Left ventricle myocardium inferior (tissue), 1 donor: ENCODE results near the gene YY1. TPM values are rescaled to one million over a fixed set of nuclear protein-coding genes. Genes with fewer than 3 reads are reported as not detected.

Experiments used
- DNase-seq: peaks from one replicate; pipeline ENCODE4 v3.0.0-alpha.2; 2020
- H3K27ac ChIP-seq: fragments of 200-600 bp; replicated peaks from 2 replicates; pipeline ENCODE4 v1.8.0; 2021
- H3K27me3 ChIP-seq: fragments of 200-600 bp; 2 replicates; pipeline ENCODE4 v1.8.0; 2021; ENCODE audit warnings: low read depth
- H3K36me3 ChIP-seq: fragments of 200-600 bp; 2 replicates; pipeline ENCODE4 v1.8.0; 2021
- H3K4me1 ChIP-seq: fragments of 200-600 bp; 2 replicates; pipeline ENCODE4 v1.8.0; 2021
- H3K4me3 ChIP-seq: fragments of 200-600 bp; 2 replicates; pipeline ENCODE4 v1.8.0; 2021; ENCODE audit warnings: mild to moderate bottlenecking, moderate library complexity
- H3K9me3 ChIP-seq: fragments of 200-600 bp; replicated peaks from 2 replicates; pipeline ENCODE4 v1.8.0; 2021
- CTCF ChIP-seq: fragments of 200-600 bp; IDR thresholded peaks from 2 replicates; pipeline ENCODE4 v1.8.0; 2021; ENCODE audit warnings: antibody characterized with exemption, mild to moderate bottlenecking, borderline replicate concordance
- intact Hi-C: fragments of 100-400 bp; cut with micrococcal nuclease; formaldehyde crosslinking; loops from one replicate; pipeline ENCODE4 v1.11.0; 2022
- total RNA-seq: library from RNA; stranded (reverse); fragmentation: NEBNext Ultra II Directional; extraction: Animal tissue kit (Norgen Biotek cat#: 25700); gene quantifications from one replicate; pipeline ENCODE4 v1.2.1, GENCODE V29; 2021
- donor health status: DM: no; HTN: yes; CAD: no; lungs with severe emphysema.

The YY1 gene
- total RNA-seq, 1 donor from 2014 or later, result 44.7 TPM

- DNase-seq, result no peak
- Histone ChIP-seq H3K27ac (no peak overlapping the region), H3K9me3 (no peaks in the 10 kb centered on the region), H3K27me3 (no peaks in the 10 kb centered on the region), H3K4me3 (no peak overlapping the region), H3K36me3 (no peaks in the 10 kb centered on the region), H3K4me1 (peaks cover 18% of the 10 kb centered on the region)
- TF ChIP-seq CTCF, result no peak
- intact Hi-C loops, result no loop called here
Observed at GRCh38 chr14:100322138-100322957, 83.4 kb downstream of the YY1 start.

GRCh38 chr14:100323121-100323941, 84.4 kb downstream of the YY1 start, which contains the start of gene SLC25A47:
TSS of gene SLC25A47 (plus strand) at chr14:100323339. CDS start at chr14:100323415, 76 bp downstream.
- peaks cover 9% of the 10 kb centered on the region for H3K4me1 ChIP-seq
- DNase-seq, result no peak
- H3K4me3 ChIP-seq, result no peak within 1 kb of the TSS
- no peaks in the 10 kb centered on the region for H3K9me3 ChIP-seq
- intact Hi-C loops, result no loop called here
- H3K36me3 ChIP-seq, result no peaks in the 10 kb centered on the region
- no peak for TF ChIP-seq CTCF
- H3K27ac ChIP-seq, result no peak within 1 kb of the TSS
- no peaks in the 10 kb centered on the region for H3K27me3 ChIP-seq

- H3K4me1 ChIP-seq, result peaks cover 5% of the 10 kb centered on the region
- H3K27me3 ChIP-seq, result no peaks in the 10 kb centered on the region
- H3K9me3 ChIP-seq, result no peaks in the 10 kb centered on the region
- no peak overlapping the region for H3K4me3 ChIP-seq
- intact Hi-C loops, result no loop called here
- DNase-seq, result no peak
- TF ChIP-seq CTCF, result no peak
- H3K36me3 ChIP-seq, result no peaks in the 10 kb centered on the region
- no peak overlapping the region for H3K27ac ChIP-seq
Observed at GRCh38 chr14:100323942-100324307, 85.0 kb downstream of the YY1 start.

GRCh38 chr14:100325231-100325632, 86.3 kb downstream of the YY1 start:
- no peak for DNase-seq
- Histone ChIP-seq H3K4me1 (peaks cover 5% of the 10 kb centered on the region), H3K36me3 (no peaks in the 10 kb centered on the region), H3K27me3 (no peaks in the 10 kb centered on the region), H3K27ac (no peak overlapping the region), H3K4me3 (no peak overlapping the region), H3K9me3 (no peaks in the 10 kb centered on the region)
- intact Hi-C loops, result no loop called here
- no peak for TF ChIP-seq CTCF

GRCh38 chr14:100325958-100326357, 87.0 kb downstream of the YY1 start:
- Histone ChIP-seq H3K27me3 (no peaks in the 10 kb centered on the region), H3K27ac (no peak overlapping the region), H3K36me3 (no peaks in the 10 kb centered on the region), H3K4me3 (no peak overlapping the region), H3K9me3 (no peaks in the 10 kb centered on the region), H3K4me1 (peaks cover 5% of the 10 kb centered on the region)
- intact Hi-C loops, result no loop called here
- TF ChIP-seq CTCF, result no peak
- DNase-seq, result no peak
